MM.1S (cell line): ENCODE data around the gene BST1.

Experiments
- DNase-seq: peaks from one replicate; pipeline ENCODE4 v3.0.0-alpha.2; 2015
- H2AFZ ChIP-seq: fragments of 300-600 bp; sonication (generic); 2 replicates; pipeline ENCODE4 v1.6.0; 2016; ENCODE audit warnings: antibody characterized with exemption, low read length
- H3F3A ChIP-seq: fragments of 300-600 bp; sonication (generic); 2 replicates; pipeline ENCODE4 v1.6.1; 2016; ENCODE audit warnings: mild to moderate bottlenecking, antibody characterized with exemption, low read length, moderate library complexity, mixed read lengths; ENCODE audit not compliant: insufficient read depth
- H3K27ac ChIP-seq: fragments of 300-600 bp; sonication (generic); 2 replicates; pipeline ENCODE4 v1.5.1; 2016; ENCODE audit warnings: mild to moderate bottlenecking, low read length
- H3K27me3 ChIP-seq: fragments of 300-600 bp; sonication (generic); replicated peaks from 2 replicates; pipeline ENCODE4 v1.6.0; 2016; ENCODE audit warnings: low read length; ENCODE audit not compliant: insufficient read depth
- H3K36me3 ChIP-seq: fragments of 300-600 bp; sonication (generic); replicated peaks from 2 replicates; pipeline ENCODE4 v1.6.1; 2016; ENCODE audit warnings: mild to moderate bottlenecking, low read length, mixed read lengths; ENCODE audit not compliant: insufficient read depth
- H3K4me1 ChIP-seq: fragments of 300-600 bp; sonication (generic); 2 replicates; pipeline ENCODE4 v1.6.1; 2016; ENCODE audit warnings: low read length, mixed read lengths
- H3K4me2 ChIP-seq: fragments of 300-600 bp; sonication (generic); 2 replicates; pipeline ENCODE4 v1.6.0; 2016; ENCODE audit warnings: low read depth, low read length
- H3K4me3 ChIP-seq: fragments of 300-600 bp; sonication (generic); 2 replicates; pipeline ENCODE4 v1.5.1; 2016; ENCODE audit warnings: low read length, mixed read lengths
- H3K79me2 ChIP-seq: fragments of 300-600 bp; sonication (generic); 2 replicates; pipeline ENCODE4 v1.6.1; 2016; ENCODE audit warnings: mixed run types, low read length, mixed read lengths
- H3K9ac ChIP-seq: fragments of 300-600 bp; sonication (generic); 2 replicates; pipeline ENCODE4 v1.6.1; 2016; ENCODE audit warnings: low read length, mixed read lengths
- H3K9me2 ChIP-seq: fragments of 300-600 bp; sonication (generic); replicated peaks from 2 replicates; pipeline ENCODE4 v1.6.1; 2016; ENCODE audit warnings: mild to moderate bottlenecking, low read length, mixed read lengths; ENCODE audit not compliant: insufficient read depth
- H3K9me3 ChIP-seq: fragments of 300-600 bp; sonication (generic); replicated peaks from 2 replicates; pipeline ENCODE4 v1.6.1; 2016; ENCODE audit warnings: mild to moderate bottlenecking, low read length, mixed read lengths; ENCODE audit not compliant: insufficient read depth
- H4K20me1 ChIP-seq: fragments of 300-600 bp; sonication (generic); 2 replicates; pipeline ENCODE4 v1.6.1; 2016; ENCODE audit warnings: mild to moderate bottlenecking, low read length, moderate library complexity, mixed read lengths; ENCODE audit not compliant: insufficient read depth
- EZH2 ChIP-seq: fragments of 300-600 bp; sonication (generic); optimal IDR thresholded peaks from 2 replicates; pipeline ENCODE3; 2017; ENCODE audit warnings: low read depth, mild to moderate bottlenecking, antibody characterized with exemption, low read length, mixed read lengths
- EZH2phosphoT487 ChIP-seq: fragments of 300-600 bp; sonication (generic); IDR thresholded peaks from 2 replicates; pipeline ENCODE4 v1.6.1; 2018; ENCODE audit warnings: antibody characterized with exemption, low read length
- TF ChIP-seq, protein P1 (sequence below): fragments of 300-600 bp; sonication (generic); IDR thresholded peaks from 2 replicates; pipeline ENCODE4 v1.5.1; 2016; ENCODE audit warnings: antibody characterized with exemption, low read length, mixed read lengths

Gene BST1

DNA sequence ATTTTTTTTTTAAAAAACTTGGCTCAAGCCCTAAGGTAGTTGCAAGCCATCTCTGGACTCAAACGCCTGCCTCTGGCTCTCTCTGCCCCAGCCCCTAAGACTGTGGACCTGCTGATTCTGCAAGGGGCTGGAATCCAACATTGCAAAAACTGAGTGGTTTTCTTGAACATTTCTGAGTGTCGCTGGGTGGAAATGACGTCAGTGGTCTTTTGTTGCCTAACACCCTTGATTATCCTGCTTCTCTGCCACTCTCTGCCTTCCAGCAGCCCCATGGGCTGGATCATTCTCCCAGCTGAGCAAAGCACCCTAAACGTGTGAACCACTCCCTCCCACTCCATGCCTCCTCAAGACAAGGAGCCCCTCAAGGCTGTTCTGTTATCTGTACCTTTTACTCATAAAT is 16.6 kb downstream of the BST1 start:
- no peaks in the 10 kb centered on the region for H3K9me2 ChIP-seq
- no peaks in the 10 kb centered on the region for H3K79me2 ChIP-seq
- H3K36me3 ChIP-seq: no peaks in the 10 kb centered on the region
- DNase-seq: no peak
- H3K27me3 ChIP-seq: no peaks in the 10 kb centered on the region
- no peak overlapping the region for H3K27ac ChIP-seq
- no peaks in the 10 kb centered on the region for H3F3A ChIP-seq
- H3K4me3 ChIP-seq: no peak overlapping the region
- H3K9ac ChIP-seq: no peak overlapping the region
- H3K4me2 ChIP-seq: no peak overlapping the region
- no peaks in the 10 kb centered on the region for H4K20me1 ChIP-seq
- no peak for TF ChIP-seq EZH2
- TF ChIP-seq, protein P1, sequence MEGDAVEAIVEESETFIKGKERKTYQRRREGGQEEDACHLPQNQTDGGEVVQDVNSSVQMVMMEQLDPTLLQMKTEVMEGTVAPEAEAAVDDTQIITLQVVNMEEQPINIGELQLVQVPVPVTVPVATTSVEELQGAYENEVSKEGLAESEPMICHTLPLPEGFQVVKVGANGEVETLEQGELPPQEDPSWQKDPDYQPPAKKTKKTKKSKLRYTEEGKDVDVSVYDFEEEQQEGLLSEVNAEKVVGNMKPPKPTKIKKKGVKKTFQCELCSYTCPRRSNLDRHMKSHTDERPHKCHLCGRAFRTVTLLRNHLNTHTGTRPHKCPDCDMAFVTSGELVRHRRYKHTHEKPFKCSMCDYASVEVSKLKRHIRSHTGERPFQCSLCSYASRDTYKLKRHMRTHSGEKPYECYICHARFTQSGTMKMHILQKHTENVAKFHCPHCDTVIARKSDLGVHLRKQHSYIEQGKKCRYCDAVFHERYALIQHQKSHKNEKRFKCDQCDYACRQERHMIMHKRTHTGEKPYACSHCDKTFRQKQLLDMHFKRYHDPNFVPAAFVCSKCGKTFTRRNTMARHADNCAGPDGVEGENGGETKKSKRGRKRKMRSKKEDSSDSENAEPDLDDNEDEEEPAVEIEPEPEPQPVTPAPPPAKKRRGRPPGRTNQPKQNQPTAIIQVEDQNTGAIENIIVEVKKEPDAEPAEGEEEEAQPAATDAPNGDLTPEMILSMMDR: no peak
- no peak for TF ChIP-seq EZH2phosphoT487
- H3K4me1 ChIP-seq: no peaks in the 10 kb centered on the region
- H2AFZ ChIP-seq: no peak overlapping the region
- no peaks in the 10 kb centered on the region for H3K9me3 ChIP-seq

GRCh38 chr4:15720851-15721250 is 18.0 kb downstream of the BST1 start:
- H3F3A ChIP-seq: no peaks in the 10 kb centered on the region
- H3K27me3 ChIP-seq: no peaks in the 10 kb centered on the region
- H3K36me3 ChIP-seq: no peaks in the 10 kb centered on the region
- DNase-seq: no peak
- no peak overlapping the region for H2AFZ ChIP-seq
- H3K4me1 ChIP-seq: no peaks in the 10 kb centered on the region
- no peak overlapping the region for H3K27ac ChIP-seq
- no peaks in the 10 kb centered on the region for H4K20me1 ChIP-seq
- no peak overlapping the region for H3K4me3 ChIP-seq
- H3K9me3 ChIP-seq: no peaks in the 10 kb centered on the region
- no peaks in the 10 kb centered on the region for H3K9me2 ChIP-seq
- no peak overlapping the region for H3K4me2 ChIP-seq
- TF ChIP-seq EZH2 (no peak), EZH2phosphoT487 (no peak)
- TF ChIP-seq, protein P1: no peak
- no peaks in the 10 kb centered on the region for H3K79me2 ChIP-seq
- no peak overlapping the region for H3K9ac ChIP-seq

- Histone ChIP-seq H3K79me2 (no peaks in the 10 kb centered on the region), H3F3A (no peaks in the 10 kb centered on the region), H3K4me3 (no peak overlapping the region), H3K27me3 (no peaks in the 10 kb centered on the region), H4K20me1 (no peaks in the 10 kb centered on the region), H3K9me2 (no peaks in the 10 kb centered on the region), H3K4me1 (no peaks in the 10 kb centered on the region), H3K9me3 (no peaks in the 10 kb centered on the region), H3K27ac (no peak overlapping the region), H3K4me2 (no peak overlapping the region), H3K36me3 (no peaks in the 10 kb centered on the region), H2AFZ (no peak overlapping the region), H3K9ac (no peak overlapping the region)
- DNase-seq: no peak
- TF ChIP-seq EZH2: no peak
- TF ChIP-seq, protein P1: no peak
Measured at GRCh38 chr4:15725608-15726007, 22.7 kb downstream of the BST1 start.
